Kidney glomerular epithelial cell (primary cell): ENCODE results near the gene CTDP1.

Experiments used
- DNase-seq: peaks from one replicate; lab custom pipeline; 2025; lab: John Stamatoyannopoulos, UW

Gene CTDP1

GRCh38 chr18:79766308-79766707 is 86.7 kb downstream of the CTDP1 start:
- no peak for DNase-seq

- DNase-seq: no peak
These were observed 89.1 kb downstream of the CTDP1 start for GRCh38 chr18:79768745-79769144.

GRCh38 chr18:79769698-79770500 is 90.3 kb downstream of the CTDP1 start:
- DNase-seq: no peak

- no peak for DNase-seq
These were observed 90.9 kb downstream of the CTDP1 start for GRCh38 chr18:79770501-79770815.

GRCh38 chr18:79770826-79771225 is 91.2 kb downstream of the CTDP1 start:
- no peak for DNase-seq

GRCh38 chr18:79771446-79772107 is 92.0 kb downstream of the CTDP1 start:
- DNase-seq: no peak

DNA sequence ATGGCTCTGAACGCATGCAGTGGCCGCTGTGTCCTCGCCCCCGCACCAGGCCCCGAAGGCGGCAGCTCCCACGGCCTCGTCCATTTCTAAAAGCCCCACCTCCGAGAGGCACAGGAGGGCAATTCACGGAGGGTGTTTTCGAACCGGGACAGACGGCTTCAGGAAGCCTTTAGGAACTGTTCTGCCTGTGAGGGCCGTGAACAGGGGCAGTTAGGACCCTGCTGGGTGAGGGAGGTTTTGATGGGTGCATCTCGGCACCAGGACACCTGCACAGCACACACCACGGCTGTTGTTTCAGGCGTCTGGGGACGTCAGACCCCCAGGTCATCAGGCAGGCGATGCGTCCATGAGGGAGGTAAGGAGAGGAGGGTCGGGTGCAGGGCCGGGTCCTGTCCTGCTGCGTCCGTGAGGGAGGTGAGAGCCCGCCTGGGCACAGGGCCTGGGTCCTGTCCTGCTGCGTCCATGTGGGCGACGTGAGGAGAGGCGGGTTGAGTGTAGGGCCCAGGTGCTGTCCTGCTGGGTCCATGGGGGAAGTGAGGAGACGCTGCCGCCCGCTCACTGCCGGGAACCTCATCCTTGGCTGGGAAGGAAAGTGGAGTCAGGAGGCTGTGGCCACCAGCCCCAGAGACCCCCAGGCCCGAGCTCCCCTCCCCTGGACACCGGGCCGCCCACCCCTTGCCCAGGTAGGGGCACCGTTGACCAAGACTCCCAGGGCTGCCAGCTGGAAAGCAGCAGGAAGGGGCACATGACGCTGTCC is 92.7 kb downstream of the CTDP1 start:
- DNase-seq: no peak

DNA sequence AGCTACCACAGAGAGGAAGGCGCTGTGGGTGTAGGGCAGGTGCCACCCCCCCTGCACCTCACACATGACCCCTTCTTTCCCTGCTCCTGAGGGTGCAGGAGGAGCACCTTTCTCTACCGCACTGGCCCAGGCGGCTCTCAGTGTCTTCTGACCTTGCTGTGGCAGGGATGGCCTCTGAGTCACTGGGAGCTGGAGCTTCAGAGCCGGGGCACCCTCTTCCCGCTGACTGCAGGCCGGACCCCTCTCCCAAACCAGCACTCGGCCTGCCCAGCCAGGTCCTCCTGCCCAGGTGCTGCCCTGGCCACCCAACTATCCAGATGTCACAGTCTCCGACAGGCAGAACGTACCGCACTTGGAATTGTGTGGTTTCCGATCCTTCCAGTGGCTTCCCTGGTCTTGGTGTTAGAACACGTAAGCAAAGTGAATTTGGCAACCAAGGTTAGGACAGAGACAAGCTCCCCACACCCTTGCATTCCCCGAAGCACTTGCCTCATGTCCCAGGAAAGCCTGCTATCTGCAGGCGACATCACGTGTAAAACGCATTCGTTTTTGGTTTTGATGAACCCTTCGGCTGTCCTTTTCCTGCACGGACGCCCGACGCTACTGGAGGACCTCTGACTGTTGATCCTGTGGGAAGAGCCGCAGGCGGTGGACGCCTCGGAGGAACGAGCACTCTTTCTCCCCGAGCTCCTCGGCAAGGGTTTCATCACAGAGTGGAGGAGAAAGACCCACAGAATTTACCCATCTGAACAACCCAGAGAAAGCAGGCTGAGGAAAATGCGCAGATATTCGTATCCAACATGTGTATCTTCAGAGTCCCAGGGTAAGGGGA is 93.5 kb downstream of the CTDP1 start:
- DNase-seq: no peak

GRCh38 chr18:79774111-79774510 is 94.5 kb downstream of the CTDP1 start:
- no peak for DNase-seq

- DNase-seq: no peak
These were observed 96.0 kb downstream of the CTDP1 start for GRCh38 chr18:79775441-79776221.

DNA sequence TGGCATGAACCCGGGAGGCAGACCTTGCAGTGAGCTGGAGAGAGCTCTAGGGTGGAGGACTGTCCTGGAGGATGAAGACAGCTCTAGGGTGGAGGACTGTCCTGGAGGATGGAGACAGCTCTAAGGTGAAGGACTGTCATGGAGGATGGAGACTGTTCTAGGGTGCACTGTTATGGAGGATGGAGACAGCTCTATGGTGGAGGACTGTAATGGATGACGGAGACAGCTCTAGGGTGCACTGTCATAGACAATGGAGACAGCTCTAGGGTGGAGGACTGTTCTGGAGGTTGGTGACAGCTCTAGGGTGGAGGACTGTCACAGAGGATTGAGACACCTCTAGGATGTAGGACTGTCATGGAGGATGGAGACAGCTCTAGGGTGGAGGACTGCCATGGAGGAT is 97.1 kb downstream of the CTDP1 start:
- no peak for DNase-seq

DNA sequence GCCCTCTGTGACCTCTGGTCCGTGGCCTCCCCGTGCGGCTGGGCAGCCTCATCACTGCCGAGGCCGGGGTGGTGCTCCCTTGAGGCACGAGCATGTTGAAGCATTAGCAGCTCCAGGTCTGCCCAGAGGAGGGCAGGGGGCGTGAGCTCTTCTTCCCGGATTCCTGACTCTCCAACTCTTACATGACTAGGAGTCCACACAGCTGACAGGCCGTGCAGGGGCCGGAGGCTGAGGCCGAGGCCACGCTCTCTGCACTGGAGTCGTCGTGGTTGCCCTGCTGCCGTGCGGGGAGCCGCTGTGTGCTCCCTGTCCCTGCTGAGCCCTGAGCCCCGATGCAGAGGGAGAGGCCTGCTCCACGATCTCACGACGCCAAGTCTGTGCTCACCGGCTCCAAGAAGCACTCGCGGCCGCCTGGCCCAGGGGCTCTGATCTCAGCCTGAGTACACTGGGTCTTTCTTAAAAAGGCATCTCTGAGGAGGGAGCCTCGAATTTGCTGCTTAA is 98.7 kb downstream of the CTDP1 start:
- no peak for DNase-seq

DNA sequence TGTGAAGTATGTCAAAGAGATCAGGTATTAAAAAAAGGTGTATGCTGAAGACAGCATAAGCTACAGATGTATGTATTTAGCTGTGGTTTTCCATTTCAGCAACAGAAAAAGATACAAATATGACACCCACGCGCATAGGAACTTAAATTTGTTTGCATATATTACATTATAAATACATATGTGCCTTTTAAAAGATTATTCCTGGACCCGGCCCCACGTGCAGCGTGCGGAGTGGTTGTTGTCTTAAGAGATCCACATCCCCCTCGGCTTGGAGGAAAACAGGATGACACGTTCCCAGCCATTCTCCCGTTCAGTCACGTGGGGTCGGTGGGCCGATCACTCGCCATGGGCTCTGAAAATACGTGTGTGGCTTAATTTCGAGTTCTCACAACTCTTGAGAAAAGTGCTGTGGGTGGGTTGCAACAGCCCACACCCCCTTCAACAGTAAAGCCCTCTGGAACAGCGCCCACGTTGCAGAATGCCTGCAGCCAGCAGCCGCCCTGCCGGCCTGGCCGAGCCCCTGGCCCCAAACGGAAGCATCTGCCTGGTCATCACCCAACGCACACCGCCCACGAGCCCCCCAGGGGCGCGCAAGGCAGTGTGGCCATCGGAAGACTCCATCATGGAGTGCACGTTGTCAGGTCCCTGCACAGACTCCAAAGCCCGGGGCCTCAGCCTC is 99.6 kb downstream of the CTDP1 start:
- no peak for DNase-seq

DNA sequence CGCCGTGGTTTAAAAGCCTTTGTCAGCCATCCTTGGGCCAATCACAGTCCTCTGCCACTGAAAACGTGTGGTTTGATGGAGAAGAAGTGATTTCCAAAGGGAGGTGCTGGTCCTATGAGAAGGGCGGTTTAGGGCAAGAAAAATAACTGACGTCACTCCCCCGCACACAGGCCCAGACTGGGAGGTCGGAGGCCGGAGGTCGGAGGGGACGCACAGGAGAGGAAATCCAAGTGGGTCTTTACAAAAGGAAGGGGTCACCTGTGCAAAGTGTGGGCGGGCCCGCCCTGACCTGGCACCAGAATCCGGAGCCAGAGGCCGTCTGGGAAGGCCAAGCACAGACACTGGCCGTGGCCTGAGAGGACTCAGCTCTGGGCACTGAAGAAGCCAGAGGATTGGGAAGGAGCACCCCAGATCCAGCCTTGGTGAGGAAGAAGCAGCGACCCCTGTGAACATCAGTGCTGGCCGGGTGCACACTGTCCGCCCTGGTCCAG is 100.1 kb downstream of the CTDP1 start:
- DNase-seq: no peak

DNA sequence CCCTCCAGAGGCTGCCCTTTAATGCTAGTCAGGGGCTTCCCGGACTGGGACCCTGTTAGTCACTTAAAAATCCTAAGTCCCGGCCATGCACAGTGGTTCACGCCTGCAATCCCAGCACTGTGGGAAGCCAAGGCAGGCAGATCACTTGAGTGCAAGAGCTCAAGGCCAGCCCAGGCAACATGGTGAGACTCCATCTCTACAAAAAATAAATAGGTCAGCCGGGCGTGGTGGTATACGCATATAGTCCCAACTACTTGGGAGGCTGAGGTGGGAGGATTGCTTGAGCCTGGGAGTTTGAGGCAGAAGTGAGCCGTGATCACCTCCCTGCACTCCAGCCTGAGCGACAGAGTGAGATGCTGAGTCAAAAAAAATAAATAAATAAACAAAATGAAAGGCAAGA is 100.9 kb downstream of the CTDP1 start:
- no peak for DNase-seq

- no peak for DNase-seq
These were observed 101.8 kb downstream of the CTDP1 start for GRCh38 chr18:79781331-79781941.

- no peak for DNase-seq
These were observed 103.1 kb downstream of the CTDP1 start for GRCh38 chr18:79782566-79783308.

DNA sequence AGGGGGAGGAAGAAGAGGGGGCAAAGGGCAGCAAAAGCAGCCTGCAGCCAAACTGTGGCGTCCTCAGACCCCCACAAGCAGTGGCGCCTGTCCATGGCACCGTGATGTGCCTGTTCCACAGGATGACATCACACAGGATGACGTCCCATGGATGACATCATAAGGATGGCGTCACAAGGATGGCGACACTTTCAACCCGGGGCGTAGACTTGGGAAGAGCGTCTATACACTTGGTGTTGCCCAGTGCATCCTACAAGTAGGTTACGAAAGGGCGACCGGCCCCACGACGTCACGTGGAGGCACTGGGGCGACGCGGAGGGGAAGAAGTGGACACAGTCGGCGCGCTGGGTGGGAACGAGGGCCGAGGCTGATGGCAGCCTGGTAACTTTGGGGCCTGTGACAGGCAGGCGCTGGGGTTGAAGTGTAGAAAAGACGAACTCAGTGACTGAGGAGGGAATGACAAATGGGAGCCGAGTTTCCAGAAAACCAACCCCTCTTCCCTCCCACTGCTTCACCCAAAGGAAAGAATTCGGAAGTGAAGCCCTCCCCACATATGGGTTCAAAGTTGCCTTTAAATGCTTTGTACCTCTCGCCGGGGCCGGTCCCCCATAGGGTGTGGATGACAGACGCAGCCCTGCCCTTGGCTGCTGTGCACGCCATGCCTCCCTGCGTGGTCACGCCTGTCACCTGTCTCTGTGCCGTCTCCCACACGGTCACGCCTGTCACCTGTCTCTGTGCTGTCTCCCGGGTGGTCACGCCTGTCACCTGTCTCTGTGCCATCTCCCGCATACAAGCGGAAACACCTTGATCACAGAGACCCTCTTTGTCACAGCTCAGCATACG is 104.7 kb downstream of the CTDP1 start:
- no peak for DNase-seq
